ENCODE data around the gene NHSL1.

- TF ChIP-seq SMARCA4 (IDR thresholded peaks at IDR 0.05): no peak
- no peak for TF ChIP-seq RNF2 (IDR thresholded peaks at IDR 0.05)
- TF ChIP-seq BMI1 (IDR thresholded peaks at IDR 0.05; ENCODE audit: low read length): no peak
- no peak for TF ChIP-seq MAX (CRISPR knock-in tag; IDR thresholded peaks at IDR 0.05)
Observed at GRCh38 chr6:138464085-138464484, 35.2 kb downstream of the NHSL1 start.

Data from K562 (cell line).